GM21786 (cell line): ENCODE results near the gene HEBP1.

Source experiments
- ATAC-seq: cut with Tn5 transposase; IDR thresholded peaks from one replicate; pipeline ENCODE4 v1.9.1; 2021; ENCODE audit not compliant: unreplicated experiment

Gene HEBP1

DNA sequence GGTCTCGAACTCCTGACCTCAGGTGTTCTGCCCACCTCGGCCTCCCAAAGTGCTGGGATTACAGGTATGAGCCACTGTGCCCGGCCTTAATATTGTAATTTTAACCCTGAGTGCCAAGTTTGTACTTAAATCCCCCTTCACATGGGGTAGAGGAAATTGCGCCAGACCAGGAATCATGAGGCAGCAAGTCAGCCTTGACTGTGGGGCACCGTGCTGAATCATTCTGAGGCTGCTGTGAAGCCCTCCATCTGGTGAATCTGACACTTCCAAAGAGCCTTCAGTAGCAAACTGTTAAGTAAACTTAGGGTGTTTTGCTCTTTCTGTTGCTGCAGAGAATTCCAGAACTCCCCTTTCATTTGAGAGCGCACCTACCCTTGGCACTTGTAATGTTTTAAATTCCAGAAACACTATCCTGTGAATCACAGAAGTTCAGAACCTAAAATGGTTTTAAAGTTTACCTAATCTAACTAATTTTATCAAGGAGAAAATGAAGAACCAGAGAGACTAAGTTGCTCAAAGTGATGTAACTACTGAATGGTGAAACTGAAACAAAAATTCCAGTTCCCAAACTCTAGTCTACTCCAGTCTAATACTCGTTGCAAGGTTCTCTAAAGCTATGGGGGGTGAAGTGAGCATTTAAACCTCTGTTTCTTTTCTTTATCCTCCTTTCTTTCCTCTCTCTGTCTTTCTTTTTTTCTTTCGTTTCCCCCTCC lies 7.5 kb downstream of the HEBP1 start:
- no peak for ATAC-seq

DNA sequence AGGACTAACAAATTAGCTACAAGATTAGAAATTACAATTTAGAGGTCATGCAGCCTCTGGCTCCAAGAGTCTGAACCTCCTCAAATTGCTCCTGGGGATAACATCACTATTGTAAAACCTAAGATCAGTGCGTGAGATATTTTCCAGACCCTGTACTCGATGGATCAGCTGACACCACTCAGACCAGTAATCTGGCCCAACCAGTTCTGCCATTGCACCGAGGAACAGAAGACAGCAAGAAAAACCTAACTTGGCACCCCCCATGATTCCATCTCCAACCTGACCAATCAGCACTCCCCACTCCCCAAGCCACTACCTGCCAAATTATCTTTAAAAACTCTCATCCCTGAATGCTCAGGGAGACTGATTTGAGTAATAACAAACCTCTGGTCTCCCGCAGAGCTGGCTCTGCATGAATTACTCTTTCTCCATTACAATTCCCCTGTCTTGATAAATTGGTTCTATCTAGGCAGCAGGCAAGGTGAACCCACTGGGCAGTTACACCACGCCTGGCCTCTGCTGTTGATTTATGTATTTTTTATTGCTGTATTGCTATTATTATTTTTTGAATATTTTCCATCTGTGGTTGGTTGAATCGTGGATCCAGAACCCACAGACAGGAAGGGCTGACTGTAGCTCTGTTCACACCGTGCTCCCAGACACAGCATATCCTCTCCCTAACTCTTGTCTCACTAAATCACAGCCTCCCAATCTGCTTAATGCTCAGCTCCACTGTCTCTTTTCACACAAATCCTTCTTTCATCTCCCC lies 9.2 kb downstream of the HEBP1 start:
- ATAC-seq = no peak

DNA sequence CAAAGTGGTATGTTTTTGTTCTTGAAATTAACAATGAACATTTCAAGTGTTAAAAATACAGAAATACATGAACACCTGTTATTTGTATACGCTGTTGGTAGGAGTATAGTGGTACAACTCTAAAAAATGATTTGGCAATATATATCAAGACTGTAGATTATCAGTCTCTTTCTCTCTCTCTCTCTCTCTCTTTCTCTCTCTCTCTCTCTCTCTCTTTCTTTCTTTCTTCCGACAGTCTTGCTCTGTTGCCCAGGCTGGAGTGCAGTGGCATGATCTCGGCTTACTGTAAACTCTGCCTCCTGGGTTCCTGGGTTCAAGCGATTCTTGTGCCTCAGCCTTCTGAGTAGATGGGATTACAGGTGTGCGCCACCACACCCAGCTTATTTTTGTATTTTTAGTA lies 12.6 kb downstream of the HEBP1 start:
- no peak for ATAC-seq

DNA sequence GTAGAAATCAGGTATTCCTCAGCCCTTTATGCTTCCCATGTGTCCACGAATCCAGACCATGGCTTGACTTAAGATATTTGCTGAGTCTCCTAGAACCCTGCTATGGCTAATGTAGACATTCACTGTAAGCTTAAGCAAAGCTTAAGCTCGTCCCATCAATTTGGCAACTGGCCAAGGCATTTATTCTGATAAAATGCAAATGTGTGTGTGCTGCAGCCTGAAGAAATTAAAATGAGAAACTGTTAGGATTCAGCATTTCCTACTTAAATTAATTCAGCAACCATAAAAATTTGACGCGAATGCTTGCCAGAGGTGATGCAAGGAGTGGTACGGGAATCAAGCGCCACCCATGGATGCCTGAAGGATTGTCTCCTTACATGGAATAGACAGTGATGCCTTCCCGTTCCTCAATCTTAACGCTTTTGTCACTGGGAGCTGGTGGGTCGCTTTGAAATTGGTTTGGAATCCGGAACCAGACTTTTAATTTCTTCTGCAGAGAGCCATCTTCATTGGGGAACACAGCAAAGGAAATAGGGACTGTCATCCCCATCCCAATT lies 13.2 kb downstream of the HEBP1 start:
- no peak for ATAC-seq

DNA sequence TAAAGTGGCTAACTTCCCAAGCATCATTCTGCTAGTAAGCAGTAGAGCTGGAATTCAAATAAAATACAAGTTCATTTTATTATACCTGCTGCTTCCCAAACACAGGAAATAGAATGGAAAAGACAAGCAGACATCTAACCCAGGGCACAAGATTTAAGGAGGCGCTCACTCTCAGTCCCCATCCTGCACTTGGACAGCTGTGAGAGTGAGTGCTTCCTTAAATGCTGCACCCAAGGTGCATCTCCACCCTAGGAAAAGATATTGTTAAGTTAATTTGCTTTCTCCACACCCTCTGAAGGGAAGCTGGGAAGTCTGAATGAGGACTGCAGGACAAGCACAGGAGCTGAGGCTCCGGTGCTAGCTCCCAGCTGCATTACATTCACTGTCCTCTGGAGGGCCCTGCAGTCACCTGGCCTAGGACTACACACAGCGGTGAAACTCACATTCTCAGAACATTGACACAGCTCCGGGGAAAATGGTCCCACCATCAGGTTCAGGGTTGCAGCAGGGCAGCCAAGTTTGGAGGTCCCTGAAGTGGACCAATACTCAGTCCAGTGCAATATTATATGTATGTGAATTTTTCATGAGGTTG lies 14.2 kb downstream of the HEBP1 start:
- ATAC-seq = no peak

DNA sequence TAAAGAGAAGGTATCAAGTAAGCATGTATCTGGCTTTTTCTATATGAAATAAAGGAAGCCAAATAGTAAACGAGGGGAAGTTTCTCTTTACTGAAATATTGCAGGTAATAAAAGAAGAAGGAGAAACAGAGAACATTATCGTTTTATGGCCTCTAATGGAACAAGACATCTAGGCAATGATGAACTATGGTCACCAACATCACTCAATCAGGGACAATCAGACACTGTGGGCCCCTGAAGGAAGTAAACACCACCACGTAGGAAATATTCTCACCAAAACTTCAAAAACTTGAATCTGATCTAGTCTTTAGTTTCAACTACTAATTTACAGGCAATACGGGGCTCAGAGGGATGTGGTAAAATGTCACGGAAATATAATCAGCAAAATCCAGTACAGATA lies 15.9 kb downstream of the HEBP1 start:
- no peak for ATAC-seq

DNA sequence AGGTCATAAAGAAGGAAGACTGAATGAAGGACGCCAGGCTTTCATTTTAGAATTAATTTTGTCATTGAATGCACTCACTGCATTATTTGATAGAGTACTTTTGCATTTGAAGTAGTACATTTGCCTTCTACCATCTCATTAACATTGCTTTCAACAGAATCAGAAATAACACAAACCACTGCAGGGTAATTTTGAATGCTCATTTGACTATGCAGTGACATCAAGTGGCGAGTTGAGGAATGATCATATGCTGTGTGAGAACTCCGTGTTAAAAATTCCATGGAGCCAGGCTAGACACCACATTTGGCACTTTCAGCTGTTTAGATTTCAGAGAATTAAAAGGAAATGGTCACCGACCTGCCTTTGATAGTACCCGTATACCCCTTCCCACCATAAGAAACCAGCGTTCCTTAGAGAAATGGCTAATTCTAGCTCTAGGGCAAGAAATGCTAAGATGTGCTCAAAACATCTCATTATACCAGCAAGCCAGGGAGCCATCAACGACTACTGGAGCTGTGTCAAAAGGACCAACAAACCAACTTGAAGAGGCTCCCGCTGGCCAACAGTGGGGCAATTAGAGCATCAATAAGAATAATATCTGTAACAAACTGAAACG lies 16.5 kb downstream of the HEBP1 start:
- ATAC-seq = no peak

DNA sequence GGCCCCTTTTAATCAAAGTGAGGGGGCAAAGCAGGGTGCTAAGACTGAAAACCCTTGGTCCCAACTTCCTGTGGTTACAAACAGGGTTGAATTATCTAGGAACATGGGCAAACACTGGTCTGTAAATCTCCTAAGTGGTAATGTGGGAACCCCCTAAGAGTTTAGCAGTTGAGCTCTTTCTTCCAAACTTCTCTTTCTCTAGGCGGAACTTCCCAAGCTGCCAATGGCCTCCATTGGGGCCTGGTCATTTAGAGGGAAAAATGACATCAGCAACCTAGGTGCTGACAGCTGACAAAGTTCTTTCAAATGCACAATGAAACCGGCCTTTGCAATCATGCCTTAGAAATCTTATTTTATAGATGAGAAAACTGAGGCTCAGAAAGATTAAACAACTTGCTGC lies 17.7 kb downstream of the HEBP1 start:
- no peak for ATAC-seq

DNA sequence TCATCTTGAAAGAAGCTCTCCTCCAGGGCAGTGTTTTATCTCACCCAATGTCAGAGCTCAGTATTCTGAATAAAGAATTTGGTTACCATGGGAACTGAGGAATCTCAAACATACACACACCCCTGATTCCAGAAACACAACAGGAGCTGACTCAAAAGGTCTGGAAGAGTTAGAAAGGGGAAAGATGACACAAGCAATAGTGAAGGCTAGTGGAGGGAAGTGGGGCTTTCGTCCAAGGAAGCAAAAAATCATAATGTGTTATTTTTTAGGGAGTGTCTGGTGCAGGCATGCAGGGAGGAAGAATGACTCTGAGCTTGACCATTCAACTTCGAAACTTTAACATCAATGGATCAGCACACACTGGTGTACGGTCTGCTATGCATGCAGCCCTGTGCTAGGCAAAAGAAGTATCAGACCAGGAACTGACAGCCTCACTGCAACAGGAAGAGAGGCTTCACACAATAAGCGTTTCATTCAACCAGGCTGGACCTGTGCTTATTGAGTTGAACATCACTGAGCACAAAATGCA lies 20.3 kb downstream of the HEBP1 start:
- no peak for ATAC-seq

DNA sequence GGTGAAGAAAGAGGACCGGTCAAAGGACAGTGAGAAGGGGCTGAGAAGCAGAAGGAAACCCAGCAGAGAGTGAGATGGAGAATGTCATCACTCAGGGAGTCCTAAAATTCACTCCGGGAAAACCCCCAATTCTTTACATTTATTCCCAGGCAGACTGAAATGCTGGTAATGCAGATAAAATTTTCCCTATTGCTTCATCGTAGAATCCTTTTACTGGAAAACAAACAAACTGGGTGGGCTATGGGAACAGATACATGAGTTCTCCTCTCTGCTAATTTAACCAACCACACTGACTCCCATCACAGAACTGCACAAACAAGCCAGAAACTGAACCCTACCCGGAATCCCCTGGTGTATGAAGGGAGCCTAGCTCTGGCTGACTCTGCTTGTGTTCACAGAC lies 20.9 kb downstream of the HEBP1 start:
- no peak for ATAC-seq

DNA sequence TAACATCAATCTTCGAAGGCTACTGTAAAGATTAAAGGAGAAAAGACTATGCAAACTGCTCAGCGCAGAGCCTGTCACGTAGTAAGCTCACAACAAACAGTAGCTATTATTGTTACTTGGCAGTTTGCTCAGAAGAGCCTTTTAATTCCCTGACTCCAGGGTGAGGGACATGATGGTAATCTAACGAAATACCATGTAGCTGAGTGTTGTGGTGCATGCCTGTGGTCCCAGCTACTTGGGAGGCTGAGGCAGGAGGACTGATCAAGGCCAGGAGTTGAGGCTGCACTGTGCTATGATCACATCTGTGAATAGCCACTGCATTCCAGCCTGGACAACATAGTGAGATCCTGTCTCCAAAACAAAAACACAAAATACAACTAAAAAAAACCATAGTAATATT lies 22.8 kb downstream of the HEBP1 start:
- no peak for ATAC-seq

DNA sequence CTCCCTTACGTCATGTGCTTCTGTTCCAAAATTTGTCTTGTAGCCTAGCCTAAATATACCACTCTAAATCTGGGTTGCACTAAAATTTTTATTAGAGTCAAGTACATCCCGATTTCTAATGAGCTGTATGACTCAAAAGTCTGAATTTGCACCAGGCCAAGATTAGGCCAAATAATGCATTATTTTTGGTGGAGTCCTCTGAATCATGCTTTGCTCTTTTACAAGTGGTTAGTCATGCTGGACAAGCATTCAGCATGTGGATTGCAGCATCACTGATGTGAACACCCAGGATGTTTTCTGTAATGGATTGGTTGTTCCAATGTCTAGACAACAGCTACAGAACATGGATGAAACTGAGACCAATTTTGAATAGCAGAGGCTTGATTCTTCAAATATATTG lies 23.7 kb downstream of the HEBP1 start:
- ATAC-seq = no peak

DNA sequence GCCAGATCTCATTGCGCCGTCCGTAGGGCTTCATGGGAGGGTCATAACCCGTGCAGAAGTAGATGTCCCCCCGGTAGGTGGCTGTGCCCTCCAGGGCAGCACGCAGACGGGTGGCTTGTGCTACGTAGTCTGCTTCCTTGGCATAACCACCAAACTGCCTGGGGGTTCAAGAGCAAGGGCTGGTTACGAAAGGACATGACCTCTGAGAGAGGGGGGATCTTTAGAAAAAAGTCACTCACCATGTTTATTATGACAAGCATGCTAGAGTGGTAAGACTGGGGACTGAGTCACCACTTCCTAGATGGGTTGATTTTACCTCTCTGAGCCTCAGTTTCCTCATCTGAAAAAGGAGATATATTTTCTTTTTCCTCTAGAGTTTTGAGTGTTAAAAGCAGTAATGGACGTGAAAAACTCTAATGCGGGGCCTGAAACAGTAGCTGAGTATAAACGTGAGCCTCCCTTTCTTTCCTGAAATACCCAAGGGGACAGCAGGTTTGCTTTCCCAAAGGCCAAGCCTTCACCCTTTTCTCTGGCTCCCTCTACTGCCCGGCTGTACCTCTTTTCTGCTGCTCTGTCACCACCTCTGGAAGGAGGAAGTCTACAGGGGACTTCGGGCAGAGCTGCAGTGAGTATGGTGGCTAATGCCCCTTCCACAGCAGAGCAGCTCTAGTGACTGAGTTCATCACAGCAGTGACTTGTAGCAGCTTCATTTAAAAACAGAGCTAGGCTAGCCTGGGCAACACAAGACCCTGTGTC lies 24.6 kb downstream of the HEBP1 start:
- ATAC-seq = no peak

DNA sequence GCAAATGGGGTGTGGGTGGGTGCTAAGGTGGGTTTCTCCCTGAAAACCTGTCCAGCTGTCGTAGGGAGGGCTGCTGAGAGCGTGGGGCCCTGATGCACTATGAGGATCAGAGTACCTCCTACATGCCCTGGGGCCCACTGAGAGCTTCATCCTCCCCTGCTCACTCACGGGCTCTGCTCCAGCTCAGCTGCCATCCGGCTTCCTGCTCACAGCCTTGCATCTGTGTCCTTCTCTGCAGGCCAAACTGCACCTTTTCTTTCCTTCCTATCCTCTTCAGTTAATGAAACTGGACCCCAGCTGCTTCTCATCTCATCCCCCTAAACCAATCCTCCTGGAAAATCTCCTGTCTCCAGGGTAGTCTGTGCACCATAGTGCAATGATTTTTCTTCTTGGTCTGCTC lies 25.9 kb downstream of the HEBP1 start:
- no peak for ATAC-seq

DNA sequence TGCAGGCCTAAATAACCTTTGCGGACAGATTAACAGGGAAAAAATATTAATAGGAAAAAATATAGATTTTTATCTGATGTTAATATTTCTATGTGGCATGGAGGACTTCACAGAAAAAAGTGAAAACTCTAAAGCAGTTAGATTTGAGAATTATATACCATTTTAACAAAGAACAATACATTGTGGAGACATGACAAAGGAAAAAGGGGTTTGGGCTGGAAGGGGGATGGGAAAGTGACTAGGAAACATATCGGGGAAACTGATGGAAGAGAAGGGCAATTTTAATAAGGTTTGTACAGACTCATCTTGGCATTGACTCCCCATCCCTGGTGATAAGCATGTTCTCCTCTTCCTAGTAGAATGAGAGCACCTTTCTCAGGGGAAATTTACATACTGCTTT lies 27.0 kb downstream of the HEBP1 start:
- no peak for ATAC-seq

DNA sequence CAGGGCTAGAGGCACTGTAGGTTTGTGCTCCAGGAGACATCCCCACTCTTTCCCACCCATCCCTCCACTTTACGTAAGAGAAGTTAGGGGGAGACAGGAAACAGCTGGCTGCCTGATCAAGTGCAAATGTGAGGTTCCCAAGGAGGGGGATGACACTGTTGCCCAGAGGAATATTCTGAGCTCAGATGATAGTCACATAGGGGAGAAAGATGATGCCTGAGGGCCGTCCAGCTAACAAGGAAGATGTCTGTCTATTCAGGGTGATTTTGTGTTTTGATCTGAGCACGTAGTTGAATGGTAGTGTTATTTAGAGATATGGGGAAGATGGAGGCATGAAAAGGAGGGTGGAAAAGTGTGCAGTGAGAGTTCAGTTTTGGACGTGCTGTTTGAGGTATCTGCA lies 34.2 kb downstream of the HEBP1 start:
- ATAC-seq = no peak

DNA sequence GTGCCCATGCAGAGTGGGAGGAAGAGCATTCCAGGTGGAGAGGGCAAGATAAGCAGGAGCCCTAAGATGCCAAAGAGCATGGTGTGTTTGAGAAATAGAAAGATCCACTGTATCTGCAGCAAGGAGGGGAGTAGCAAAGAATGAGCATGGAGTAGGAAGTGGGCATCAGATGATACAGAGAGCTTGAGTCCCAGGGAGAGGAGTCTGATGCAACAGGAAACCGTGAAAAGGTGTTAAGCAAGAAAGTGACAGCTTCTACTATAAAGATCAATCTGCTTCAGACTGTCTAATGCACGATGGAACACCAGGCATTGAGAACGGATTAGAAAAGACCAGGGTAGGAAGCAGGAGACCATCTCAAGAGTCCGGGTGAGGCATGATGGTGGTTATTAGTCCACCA lies 35.8 kb downstream of the HEBP1 start:
- no peak for ATAC-seq

DNA sequence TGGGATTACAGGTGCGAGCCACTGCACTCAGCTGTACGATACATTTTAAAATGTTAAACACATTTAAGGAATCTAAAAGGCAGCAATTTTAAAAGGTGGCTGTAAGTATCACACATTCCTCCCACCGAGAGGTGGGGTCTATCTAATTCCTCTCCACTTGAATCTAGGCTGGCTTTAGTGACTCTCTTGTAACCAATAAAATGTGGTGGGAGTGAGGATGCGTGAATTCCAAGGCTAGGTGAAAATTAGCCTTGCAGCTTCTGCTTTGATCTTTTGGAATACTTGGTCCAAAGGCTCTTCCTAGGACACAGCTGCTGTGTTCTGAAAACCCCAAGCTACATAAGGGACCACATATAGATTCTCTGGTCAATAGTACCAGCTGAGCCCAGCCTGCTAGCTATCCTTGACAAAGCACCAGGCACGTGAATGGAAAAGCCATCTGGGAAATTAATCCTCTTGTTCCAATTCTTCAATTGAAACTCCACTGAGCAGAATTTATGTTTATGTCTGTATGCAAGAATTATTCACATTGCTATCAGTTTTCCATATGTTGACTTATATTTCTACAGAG lies 39.3 kb downstream of the HEBP1 start:
- ATAC-seq = no peak

DNA sequence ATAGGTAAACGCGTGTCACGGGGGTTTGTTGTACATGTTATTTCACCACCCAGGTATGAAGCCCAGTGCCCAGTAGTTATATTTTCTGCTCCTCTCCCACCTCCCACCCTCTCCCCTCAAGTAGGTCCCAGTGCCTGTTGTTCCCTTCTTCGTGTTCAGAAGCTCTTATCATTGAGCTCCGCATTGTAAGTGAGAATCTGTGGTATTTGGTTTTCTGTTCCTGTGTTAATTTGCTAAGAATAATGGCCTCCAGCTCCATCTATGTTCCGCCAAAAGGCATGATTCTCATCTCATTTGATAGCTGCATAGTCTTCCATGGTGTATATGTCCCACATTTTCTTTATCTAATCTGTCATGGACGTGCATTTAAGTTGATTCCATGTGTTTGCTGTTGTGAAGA lies 41.2 kb downstream of the HEBP1 start:
- ATAC-seq = no peak

DNA sequence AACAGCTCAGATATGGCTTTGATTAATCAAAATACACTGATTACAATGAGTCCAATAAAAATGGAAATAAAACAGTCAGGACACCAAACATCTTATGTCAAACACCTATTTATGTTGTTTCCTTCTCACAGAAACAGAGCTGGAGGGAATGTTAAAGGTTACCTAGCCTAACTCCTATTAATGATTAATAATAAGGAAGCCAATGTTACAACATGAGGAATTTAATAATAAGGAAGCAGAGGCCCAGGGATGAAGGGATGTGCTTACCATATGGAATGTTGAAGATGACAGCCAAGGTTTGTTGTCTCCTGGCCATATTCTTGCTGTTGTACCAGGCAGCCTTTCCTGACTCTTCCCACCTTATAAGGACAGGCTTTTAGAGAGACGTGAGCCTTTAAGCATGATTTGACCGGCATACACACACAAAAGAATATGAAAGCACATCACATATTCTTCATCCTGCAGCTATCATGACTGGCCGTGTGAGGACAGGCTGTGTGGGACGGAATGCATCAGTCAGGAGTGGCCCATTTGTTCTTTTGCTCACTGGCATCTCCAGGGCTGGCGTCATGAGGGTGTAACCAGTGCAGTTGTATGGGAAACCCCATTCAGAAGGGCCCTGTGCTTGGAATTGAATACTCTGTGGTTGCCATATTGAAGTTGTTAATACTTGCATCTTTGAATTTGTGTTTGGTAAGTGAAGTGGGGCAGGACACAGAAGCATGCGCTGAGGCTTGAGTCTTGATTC lies 45.0 kb downstream of the HEBP1 start:
- ATAC-seq = no peak
